AG09319 (cell line): ENCODE results near the gene OVOL1.

ENCODE experiments used
- DNase-seq: peaks from one replicate; pipeline ENCODE4 v3.0.0-alpha.2; 2010; ENCODE audit warnings: low read depth; ENCODE audit errors: extremely low read depth
- TF ChIP-seq, protein P1 (sequence below): IDR thresholded peaks from 2 replicates; pipeline ENCODE4 v1.5.1; 2011; ENCODE audit warnings: low read depth, mild to moderate bottlenecking, inconsistent platforms, low read length, moderate library complexity

The OVOL1 gene

DNA sequence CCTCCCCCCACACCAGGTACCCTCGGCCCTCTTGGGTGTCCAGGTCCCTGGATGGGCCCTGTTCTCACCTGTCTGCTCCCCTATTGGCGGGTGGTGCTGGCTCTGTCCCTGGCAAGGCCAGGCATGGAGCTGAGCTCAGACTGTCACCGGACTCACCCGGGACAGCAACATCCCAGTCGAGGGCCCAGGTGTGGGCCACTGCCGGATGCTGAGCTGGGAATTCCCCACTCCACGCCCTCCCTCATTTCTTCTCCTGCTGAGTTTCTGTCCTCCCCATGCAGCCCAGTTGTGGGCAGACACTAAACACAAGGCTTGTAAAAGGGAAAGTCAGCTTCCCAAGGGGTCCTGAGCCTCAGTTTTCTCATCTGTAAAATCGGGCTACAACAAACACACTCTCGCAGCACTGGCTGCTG lies 4.0 kb upstream of the OVOL1 start:
- DNase-seq: no peak
- TF ChIP-seq, protein P1, sequence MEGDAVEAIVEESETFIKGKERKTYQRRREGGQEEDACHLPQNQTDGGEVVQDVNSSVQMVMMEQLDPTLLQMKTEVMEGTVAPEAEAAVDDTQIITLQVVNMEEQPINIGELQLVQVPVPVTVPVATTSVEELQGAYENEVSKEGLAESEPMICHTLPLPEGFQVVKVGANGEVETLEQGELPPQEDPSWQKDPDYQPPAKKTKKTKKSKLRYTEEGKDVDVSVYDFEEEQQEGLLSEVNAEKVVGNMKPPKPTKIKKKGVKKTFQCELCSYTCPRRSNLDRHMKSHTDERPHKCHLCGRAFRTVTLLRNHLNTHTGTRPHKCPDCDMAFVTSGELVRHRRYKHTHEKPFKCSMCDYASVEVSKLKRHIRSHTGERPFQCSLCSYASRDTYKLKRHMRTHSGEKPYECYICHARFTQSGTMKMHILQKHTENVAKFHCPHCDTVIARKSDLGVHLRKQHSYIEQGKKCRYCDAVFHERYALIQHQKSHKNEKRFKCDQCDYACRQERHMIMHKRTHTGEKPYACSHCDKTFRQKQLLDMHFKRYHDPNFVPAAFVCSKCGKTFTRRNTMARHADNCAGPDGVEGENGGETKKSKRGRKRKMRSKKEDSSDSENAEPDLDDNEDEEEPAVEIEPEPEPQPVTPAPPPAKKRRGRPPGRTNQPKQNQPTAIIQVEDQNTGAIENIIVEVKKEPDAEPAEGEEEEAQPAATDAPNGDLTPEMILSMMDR: no peak

DNA sequence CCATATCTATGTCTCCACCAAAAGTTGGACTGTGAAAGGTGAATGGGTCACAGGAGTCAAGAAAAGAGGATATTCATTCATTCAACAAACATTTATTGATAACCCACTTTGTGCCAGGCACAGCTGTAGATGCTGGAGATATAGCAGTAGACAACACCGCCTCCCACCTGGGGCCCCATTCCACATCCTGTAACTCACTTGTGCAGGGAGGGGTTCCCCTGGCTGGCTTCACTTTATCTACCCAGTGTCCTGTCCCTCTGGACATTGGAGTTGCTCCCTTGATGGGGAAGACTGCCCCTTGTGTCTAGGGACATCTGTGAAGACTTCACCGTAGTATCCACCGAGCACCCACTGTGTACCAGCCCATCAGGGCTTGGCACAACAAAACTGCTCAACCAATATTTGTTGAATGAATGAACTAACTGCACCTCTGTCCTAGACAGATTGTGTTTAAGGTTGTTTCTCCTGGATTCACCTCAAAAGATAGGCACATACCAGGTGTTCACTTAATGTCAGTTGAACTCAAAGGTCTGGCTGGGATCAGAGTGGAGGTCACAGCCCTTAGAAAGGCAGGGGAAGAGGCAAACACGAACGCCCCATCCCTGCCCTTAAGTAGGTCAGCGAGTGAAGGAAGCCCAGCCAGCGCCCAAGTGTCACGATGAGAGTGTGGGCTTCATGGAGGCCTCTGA lies 1.4 kb upstream of the OVOL1 start:
- TF ChIP-seq, protein P1: no peak

DNA sequence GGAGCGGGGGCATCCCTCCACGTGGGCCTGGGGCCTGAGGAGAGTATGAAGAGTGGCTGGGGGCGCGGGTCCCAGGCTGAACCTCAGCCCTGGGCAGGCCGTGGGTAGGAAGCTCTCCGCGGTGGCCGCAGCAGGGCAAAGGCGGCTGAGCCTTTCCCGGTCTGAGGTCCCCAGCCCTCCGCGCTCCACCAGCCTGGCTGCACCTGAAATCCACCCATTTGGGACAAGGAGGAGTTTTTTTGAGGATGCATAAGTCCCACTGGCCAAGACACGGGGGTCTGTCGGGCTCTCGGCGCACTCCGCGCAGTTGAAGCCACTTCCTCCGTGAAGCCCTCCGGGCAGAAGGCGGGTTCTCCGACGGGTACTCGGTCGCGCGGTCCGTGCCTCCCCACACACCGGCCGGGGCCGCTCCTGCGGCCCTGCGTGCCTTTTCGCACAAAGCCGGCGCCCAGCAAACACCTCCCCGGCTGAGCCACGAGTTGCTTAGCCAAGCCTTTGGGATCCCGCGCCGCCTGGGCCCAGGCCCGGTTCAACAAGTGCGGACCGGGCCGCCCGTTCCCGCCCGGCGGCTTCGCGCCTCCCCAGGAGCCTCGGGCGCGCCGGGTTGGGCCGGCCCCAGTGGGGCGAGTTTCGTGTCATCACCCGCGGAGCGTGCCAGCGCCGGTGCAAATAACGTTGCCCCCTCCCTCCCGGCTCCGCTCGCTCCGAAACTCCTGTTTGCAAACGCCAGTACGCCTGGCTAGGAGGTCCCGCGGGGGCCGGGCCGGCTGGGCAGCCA lies 666 bp upstream of the OVOL1 start:
- no peak for DNase-seq
- TF ChIP-seq, protein P1: no peak

More for the DNA sequence above, 1.4 kb upstream of the OVOL1 start:
- DNase-seq: no peak

DNA sequence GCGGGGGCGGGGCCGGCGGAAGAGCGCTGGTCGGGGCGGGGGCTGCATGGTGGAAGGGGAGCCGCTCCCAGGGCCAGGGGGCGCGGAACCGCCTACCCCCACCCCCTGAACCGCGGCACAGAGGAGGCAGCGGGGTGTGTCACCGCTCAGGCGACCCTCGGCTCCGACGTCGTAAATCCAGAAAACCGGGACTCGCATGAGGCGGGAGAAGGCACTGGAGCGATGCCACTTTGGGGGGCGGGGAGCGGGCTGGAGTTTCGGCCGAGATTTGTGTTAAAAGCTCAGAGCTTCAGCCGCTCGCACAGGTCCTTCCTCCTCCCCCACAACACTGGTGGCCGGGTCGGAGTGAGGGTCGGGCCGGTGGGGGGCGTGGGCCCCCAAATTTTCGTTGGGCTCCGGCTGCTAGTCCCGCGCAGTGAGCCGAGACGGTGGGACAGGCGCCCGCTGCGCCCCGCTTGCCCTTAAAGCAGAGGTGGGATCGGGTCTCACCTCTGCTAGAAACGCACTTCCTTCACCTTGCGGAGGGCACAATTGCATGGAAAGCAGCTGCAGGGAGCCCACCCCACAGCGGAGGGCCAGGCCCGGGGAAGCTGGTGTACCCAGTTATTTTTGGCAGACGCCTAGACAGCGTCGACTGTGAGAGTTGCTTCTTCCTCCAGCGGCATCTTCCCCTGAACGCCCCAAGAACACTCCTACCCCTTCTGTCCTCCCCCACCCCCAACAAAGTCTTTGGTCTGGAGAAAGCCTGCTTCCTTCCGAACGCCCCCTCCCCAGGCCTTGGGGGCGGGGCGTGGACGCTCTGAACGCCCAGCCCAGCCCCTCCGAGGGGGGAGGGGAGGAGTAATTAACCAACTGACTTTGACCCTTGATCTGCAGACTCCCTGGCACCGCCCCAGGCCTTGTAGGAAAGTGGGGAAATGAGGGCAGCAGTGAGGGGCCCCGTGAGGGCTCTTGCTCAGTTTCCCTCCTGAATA lies 1.1 kb downstream of the OVOL1 start:
- TF ChIP-seq, protein P1: no peak
- DNase-seq: no peak

DNA sequence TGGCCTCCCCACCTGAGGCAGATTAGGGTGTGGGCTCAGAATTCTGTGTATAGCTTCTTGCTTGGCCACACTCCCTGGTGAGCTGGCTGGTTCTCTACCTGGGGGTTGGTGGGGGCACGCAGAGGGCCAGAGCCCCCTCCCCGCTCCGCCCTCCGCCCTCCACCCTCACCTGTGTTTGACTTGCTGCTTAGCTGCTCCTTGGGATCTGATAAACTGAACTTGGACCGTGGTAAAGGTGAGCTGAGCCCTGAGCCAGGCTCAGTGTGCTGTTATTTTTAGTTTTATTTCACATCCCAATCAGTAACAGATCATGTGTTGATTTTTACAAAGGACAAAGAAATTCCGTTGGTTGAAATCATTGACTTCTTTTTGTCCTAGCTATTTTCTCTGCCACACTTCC lies 2.0 kb downstream of the OVOL1 start:
- TF ChIP-seq, protein P1: no peak
- DNase-seq: no peak

DNA sequence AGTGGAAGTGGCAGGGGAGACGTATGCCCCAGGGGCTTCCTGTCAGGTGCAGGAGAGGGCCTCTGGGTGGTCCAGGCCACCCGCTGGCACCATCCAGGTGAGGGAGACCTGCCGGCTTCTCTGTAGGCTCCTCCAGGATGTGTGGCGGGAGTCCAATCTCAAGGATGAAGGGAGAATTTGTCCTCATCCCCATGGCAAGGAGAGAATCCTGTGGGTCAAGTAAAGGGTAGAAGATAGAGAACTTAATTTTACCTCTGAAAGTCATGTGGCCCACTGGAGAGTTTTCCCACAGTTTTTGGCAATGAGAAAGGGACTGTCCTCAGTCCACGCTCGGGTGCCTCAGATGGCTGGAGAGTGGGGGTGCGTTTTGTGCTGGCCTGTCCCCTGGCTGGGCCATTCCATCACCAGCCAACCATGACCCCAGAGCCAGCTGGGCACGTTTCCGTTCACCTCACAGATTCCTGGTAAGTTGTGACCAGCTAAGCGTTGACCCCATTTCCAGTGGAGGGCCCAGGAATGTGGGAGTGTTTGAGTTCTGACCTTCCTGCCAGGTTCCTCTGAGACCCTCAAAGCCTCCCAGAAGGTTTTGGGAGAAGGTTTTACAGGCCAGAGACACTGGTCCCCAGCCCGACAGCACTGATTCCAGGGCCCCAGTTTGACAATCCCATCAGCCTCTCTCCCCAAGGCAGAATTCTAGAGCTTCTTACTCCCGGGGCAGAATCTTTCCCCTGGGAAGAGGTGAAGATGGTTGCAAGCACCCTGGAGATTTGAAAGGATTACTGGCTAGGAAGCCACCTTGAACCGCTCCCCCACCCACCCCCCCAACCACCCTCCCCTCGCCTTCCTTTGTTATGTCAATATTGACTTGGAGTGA lies 2.6 kb downstream of the OVOL1 start:
- no peak for DNase-seq
- TF ChIP-seq, protein P1: no peak
